GM21526 (cell line): ENCODE measurements around the gene TRIM67.

Source experiments
- ATAC-seq: cut with Tn5 transposase; IDR thresholded peaks from one replicate; pipeline ENCODE4 v1.9.1; 2021; ENCODE audit warnings: moderate library complexity; ENCODE audit not compliant: unreplicated experiment, low FRiP score

Gene TRIM67

DNA sequence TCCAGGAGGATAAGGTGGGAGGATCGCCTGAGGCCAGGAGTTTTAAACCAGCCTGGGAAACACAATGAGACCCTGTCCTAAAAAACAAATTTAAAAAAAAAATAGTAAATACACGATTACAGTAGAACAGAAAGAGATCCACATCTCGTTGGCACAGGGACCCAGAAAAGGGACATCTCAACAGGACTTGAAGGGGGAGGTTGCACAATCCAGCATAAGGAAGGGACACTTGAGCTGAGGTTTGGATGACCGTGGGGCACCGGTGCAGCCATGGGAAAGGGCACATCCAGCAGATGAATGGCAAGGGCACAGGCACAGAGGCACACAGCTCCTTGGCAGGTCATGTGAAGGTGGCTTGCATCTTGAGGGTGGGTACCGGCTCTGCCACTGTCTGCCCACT, 20.5 kb downstream of the TRIM67 start:
- no peak for ATAC-seq

DNA sequence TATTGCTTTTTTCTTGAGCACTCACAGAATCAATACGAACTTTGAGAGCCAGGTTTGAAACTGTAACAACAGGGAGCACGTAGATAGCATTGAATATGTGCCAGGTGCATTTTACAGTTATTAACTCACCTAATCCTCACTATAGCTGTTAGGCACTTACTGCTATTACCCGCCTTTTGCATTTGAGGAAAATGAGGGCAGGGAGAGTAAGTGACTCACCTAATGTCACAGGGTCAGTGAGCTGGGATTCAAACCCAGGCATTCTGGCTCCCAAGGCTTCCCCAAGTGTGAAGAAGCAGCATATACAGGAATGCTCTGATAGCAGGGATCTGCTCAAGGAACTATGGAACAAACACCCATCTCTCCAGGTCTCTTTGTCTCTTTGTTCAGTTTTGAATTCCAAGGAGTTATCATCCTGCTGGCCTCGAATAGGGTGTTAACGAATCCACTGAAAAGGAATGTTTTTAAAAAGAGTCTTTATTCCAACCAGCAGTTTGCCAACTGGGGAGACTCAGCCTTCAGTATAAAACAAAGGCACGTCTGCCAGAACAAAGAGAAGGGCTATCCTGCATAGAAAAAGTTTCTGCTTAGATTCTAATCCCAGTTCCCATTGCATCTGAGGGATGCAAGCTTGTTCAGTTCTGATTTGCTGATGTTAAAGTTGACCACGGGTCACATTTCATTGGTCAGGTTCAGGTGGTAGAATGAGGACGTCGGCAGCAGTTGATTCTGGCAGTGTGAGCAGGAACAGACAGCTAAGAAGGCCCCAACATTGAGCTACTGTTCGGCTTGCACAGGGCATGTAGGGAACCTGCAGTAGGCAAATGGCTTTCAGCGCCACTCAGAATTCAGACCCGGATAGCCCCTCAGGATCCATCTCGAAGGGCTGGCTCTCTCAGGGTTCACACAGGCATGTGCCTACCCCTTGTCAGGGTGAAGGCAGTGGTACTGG, 22.1 kb downstream of the TRIM67 start:
- ATAC-seq, result no peak

DNA sequence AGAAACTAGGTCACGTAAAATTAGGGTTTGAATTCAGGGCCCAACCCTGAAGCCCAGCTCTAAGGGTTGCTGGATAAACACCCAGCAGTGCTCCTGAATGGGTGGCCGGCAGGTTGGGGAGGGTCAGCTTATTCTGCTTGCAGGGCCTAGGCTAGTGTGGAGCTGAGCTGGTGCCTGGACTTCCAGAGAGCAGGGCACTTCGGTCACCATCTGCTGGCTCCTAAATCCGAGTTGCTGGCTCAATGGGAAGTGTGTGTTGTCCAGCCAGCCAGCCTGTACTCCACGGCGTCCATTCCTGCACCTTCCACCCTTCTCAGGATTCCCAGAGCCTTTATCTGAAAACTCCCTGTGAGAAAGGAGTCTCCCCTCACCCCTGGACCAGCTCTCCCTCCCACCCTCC, 23.0 kb downstream of the TRIM67 start:
- no peak for ATAC-seq

DNA sequence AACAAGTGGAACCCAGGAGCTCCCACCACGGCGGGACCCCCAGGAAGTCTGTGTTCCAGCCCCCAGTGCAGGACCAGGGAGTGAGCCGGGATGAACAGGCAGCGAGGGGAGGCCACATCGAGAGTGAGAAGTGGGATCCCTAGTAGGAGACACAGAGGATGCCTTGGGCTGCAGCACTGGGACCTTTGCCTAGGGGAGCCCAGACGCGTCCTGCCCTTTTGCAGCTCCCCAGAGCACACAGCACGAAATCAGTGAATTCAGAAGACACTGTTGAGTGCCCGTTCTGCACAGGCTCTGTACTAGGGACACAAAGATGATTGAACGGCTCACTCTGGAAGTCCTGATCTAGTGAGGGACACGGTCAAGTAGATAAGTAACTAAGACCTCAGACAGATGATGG, 23.5 kb downstream of the TRIM67 start:
- no peak for ATAC-seq

DNA sequence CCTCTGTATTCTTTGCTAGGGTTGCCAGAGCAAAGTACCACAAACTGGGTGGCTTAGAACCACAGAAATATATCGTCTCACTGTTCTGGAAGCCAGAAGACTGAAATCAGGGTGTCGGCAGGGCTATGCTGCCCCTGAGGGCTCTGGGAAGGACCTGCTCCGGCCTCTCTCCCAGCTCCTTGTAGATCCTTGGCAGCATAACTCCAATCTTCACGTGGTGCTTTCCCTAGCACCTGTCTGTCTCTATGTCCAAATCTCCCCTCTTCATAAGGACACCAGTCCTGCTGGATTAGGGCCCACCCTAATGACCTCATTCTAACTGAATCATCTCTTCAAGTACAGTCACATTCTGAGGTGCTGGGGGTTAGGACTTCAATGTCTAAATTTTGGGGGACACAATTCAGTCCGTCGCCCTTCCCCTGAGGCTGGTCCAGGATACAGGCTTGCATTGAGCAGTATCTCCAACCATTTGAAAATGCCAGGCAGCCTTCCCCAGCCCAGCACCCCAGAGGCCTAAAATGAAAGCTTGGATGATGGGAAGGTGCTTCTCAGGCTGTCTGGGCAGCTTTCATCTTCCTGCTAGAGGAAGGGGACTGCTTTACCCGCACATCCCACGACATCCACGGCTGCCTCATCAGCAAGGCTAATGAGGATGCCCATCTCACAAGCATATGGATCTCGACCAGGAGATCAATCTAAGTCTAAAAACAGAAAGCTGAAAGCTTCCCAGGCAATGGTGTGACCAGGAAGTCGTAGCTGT, 24.7 kb downstream of the TRIM67 start:
- ATAC-seq, result no peak

DNA sequence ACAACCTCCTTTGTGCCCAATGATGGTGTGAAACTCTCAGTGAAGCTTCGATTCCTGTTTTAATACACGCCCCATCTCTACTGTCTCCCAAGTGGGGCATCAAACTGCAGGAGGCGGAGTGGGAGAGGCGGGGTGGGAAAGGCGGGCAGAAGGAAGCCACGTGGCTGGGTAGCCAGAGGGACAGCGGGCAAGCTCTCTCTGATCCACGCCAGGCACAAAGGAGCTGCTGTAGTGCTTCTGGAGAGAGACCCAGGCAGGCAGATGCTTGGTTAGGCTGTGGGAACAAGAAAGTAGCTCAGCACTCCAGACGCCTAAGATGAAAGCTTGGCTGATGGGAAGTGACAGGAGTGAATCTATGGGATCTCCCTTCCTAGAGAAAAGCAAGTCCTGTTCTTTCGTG, 25.7 kb downstream of the TRIM67 start:
- ATAC-seq, result no peak

DNA sequence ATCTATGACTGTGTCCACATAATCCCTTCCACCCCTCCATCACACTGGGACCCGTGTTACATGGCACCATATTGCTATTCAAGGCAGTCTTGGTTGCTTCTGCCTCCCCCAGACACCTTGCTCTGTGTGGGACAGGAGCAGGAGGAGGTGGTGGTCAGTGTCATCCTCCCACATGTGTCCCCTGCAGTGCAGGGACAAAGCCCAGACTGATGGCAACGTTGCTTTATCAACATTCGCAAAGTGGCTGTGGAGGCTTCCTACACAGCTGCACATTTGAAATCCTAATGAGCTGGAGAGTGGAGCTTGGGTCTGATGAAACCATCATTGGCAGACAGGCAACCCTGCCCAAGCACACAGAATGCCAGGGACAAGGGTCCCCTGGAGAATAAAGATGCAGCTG, 26.2 kb downstream of the TRIM67 start:
- no peak for ATAC-seq

DNA sequence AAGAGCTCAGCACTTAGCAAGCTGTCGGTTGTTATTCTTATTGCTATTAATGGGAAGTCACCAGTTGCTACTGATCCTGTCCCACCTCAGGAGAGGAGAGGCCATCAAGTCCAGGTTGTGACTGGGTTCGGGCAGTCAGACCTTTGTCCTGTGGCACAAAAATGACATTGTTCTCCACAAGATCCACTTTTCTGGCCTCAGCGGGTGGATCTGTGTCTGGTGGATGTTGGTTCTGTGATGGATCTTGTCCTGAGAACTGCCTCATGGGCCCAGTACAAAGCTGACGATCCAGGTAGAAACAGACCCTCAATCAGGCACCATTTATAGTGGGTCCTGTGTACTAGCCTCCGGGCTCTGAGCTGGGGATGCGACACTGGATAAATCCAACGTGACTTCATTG, 26.9 kb downstream of the TRIM67 start:
- ATAC-seq, result no peak

DNA sequence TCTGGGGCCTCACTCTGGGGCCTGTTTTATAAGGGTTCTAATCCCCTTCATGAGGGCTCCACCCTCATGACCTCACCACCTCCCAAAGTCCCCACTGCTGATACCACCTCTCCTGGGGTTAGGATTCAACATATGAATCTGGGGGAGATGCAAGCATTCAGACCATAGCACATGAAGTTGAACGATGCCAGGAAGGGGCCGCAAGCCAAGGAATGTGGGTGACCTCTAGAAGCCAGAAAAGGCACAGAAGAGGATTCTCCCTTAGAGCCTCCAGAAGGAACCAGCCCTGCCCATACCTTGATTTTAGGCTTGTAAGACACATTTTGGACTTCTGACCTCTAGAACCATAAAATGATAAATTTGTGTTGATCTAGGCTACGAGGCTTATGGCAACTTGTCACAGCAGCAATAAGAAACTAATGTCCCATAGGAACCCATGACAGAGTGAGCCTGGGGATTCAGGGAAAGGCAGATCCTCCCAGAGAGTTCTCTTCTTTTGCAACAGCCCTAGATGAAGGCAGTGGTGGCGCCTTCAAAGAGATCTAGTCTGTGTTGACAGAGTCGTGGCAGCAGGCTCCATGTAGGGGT, 27.9 kb downstream of the TRIM67 start:
- no peak for ATAC-seq

DNA sequence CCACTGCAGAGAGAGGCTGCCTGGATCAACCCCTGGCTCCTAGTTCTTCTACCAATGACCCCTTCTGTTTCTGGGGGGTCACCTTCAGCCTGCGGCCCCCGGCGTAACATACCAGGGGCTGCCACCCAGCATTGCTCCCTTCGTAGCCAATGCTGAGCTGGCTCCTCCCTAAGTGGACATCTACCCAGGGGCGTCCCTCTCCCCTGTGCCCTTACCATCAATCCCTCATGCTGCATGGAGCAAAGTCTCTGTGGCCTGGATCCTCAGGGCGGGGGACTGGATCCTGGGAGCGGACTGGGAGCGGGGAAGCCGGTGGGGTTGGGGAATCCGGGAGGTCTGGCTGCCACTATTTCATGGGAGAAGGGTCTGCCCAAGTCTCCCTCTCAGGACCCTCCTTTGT, 28.6 kb downstream of the TRIM67 start:
- ATAC-seq, result no peak

DNA sequence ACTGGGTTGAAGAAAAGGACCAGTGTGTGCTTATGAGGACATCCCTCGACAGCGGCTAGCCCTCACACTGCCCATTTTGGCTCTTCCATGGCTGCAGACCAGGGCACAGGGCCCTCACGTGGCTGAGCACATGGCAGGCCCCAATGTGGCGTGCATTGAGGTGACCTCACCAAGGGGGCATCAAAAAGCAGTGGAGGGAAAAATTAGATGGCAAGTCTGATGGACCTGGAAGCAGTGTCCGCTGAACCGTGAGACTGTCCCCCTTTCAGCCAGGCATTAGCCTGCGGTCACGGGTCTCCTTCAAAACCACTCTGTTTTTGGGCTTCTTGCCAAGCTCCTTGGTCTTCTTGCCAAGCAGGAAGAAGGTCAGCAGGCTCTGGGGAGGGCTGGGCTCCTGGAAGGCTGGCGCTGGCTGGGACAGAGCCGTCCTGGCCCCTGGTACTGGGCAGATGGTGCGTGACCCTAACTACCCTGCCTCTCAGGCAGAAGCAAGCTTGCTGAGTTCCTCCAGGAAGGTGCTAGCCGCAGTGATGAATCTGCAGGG, 30.8 kb downstream of the TRIM67 start:
- no peak for ATAC-seq

DNA sequence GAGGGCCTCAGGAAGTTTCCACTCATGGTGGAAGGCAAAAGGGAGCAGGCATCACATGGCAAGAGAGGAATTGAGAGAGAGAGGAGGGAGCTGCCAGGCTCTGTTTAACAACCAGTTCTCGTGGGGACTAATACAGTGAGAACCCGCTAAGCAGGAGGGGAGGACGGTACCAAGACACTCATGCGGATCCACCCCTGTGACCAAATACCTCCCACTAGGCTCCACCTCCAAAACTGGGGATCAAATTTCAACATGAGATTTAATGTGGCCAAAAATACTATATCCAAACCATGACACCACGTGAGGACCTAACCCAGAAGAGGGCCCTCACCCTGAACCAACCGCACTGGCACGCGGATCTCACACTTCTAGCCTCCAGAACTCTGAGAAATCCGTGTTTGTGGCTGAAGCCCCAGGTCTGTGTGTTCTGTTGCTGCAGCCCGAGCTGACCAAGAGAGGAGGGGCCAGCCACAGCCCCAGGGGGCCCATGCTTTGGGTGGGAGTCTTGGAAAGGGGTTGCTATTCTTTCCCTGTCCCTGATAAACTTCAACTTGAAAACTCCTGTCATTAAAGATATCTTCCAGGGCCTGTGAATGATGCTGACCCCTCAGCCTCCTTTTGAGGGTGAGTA, 32.0 kb downstream of the TRIM67 start:
- no peak for ATAC-seq

DNA sequence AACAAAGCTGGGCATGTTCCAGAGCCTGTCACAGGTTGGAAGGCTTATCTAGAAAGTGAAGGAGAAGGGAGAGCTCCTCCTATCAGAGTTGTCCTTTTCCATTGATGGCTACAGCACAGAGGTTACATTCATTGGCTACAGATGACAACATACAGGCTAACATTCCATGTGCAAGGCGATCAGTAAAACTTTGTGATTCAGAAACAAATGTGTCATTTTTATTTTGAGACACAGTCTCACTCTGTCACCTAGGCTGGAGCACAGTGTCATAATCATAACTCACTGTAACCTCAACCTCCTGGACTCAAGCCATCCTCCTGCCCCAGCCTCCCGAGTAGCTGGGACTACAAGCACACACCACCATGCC, 32.6 kb downstream of the TRIM67 start:
- no peak for ATAC-seq

DNA sequence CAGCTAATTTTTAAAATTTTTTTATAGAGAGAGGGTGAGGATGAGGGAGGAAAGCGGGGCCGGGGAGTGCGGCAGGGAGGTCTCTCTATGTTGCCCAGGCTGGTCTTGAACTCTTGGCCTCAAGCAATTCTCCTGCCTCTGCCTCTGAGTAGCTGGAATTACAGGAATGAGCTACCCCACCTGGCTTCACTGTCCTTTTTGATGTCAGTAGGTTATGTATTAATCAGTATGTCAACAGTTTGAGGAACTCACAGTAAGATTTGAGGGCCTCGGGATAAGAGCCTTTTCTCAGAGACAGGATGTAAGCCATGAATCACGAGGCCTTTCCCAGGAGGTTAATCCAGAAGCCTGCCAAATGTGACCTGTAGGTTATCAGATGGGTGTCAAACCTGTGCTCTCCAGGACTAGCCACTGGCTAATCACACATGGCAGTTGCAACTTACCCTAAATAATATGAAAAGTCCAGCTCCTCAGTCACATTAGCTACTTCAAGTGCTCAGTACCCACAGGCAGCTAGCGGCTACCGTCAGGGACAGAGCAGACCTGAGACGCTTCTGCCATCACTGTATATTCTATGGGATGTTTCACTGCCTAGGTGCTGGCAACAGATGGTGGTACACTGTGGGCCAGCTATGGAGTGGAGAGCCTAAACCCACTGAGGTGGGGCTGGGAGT, 33.1 kb downstream of the TRIM67 start:
- ATAC-seq, result no peak

DNA sequence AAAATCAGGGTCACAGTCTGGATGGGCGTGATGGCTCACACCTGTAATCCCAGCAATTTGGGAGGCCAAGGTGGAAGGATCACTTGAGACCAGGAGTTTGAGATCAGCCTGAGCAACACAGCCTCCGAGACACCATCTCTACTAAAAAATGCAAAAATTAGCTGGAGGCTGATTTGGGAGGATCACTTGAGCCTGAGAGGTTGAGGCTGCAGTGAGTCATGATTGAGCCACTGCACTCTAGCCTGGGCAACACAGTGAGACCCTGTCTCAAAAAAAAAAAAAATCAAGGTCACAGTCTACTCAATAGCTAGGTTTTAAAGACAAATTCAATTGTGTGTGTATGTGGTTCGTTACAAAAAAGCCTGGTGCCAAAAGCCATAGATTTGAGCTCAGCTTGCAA, 34.4 kb downstream of the TRIM67 start:
- ATAC-seq, result no peak

DNA sequence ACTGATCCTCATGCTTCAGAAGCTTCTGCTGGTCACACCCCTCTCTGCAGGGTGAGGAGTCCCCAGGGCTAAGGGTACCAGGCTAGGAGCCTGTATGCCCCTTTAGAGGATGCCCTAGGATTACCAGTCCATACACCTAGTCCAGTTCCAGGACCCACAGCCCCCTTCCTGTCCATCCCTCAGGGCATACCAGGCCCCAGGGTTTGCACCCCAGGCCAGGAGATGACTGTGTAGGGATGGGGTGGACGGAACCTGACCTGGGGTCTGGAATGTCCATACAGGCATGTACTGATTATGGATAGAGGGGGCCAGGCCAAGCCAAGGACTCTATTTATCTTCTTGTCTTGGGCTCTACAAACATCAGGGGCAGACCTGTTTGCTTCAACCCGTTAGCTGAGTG, 34.9 kb downstream of the TRIM67 start:
- no peak for ATAC-seq

DNA sequence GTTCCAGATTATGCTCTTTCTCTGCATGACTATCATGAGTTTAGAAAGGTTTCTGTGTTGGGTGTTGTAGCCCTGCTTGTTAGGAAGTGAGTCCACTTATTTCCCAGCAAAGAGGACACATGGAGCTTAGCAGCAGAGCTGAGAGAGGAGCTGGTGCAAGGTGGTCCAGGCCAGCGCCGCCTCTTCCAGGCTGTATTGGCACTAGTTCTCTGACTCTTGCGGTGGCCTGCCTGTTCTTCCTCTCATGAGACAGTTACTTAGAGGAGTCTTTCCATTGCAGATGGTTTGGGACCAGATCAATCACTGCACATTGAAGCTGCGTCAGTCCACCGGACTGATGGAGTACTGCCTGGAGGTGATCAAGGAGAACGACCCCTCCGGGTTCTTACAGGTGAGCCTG, 38.0 kb downstream of the TRIM67 start:
- ATAC-seq, result no peak

DNA sequence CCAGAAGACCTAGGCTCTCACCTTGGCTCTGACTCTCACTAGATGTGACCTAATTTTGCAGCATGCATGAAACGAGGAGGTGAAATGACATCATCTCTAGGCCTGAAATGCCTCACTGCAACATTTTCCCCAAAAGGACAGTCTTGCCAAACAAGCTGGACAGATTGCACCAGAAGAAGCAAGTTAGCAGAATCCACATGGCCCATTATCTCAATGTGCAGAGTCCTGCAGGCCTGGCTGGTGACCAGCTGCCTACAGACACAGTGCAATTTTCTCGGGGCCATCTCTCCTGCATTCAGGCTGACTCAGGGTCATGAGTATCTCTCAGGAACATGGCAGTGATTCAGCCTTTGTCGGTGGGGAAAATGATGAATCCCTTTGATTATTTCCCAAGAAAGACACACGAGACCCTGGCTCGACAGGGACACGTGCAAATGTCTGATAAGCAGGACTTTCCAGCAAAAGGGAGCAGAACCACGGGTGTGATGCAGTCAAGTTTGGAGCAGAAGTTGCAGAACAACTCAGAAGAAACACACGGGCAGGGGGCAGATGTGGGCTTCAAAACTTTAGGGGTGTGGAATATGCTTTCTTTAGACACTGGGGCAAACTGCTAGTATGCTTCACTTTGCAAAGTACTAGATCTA, 38.7 kb downstream of the TRIM67 start:
- no peak for ATAC-seq

DNA sequence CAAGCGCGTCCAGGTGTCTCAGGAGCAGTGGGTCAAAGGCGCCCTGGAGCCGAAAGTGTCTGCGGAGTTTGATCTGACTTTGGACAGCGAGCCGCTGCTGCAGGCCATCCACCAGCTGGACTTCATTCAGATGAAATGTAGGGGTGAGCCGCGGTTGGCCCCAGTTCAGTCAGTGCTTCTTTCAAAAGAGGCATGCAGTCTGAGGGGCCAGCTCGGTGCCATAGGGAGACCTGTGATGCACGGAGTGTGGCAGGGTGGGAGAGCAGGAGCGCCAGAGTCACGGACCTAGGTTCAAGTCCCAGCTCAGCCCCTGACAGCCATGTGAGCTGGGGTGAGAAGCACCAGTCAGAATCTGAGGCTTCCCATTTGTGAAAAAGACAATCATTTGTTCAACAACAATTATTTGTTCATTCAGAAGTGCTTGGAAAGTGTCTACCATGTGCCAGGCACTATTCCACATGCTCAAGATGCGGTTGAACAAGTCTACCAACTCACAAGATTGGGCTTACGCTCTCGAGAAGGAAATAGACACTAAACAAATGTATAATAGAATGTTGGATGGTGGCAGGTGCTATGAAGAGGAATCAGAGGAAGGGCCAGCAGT, 39.6 kb downstream of the TRIM67 start:
- ATAC-seq, result no peak
